ENCODE data around the gene PBX1.

Gene PBX1

DNA sequence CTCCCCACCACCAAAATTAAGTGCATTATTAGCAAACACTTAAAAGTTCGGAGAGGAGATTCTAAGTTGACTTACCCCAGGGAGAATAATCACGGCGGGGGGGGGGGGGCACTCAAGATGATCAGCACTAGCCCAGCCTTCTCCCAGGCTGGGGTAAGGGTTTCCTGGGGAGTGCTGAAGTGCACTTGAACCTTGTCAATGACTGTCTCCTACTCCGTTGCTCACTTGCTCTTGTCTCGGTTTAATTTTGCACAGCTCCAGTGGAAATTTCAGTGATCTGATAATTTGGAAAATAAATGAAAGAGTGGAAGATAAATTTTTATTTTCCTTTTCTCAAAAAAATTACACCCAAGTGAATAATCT lies 59.2 kb downstream of the PBX1 start:
- no peak for DNase-seq (ENCODE audit: low read depth)

DNA sequence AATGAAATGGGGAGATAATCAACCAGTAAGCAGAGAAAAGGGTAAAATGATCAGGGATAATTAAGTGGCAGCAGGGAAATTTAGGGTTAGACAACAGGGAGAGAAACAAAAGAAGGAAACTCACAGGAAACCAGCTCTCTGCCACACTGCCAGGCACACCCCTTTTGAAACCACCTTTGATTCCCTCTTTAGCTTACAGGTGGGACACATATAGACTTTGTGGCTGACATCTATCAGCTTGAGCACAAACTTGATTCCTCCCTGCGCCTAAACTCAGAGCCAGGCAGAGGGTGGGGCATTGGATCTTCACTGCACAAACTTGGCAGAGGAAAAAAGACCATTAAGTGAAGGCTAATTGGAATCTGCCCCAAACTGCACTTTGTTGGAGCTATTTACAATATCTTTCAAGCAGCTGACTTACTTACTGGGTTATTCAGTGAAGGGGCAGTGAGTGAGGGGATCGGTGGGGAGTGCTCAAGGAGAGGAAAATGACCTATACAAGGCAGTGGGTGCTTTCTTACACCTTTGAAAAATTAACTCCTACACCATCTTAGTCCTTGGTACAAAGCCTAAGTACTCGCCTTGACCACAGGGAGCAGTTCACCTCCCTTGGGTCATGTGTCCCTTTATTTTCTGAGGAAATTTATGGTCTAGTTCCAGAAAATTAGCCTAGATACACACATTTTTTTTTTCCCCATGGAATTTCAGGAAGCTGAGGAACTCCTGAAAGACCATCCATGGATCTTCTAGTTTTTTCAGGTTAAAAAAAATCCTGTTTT lies 60.2 kb downstream of the PBX1 start:
- no peak for DNase-seq (ENCODE audit: low read depth)

- DNase-seq (ENCODE audit: low read depth) = no peak
These were observed 63.3 kb downstream of the PBX1 start for GRCh38 chr1:164622068-164622845.

GRCh38 chr1:164623805-164624204 lies 64.8 kb downstream of the PBX1 start:
- no peak for DNase-seq (ENCODE audit: low read depth)

DNA sequence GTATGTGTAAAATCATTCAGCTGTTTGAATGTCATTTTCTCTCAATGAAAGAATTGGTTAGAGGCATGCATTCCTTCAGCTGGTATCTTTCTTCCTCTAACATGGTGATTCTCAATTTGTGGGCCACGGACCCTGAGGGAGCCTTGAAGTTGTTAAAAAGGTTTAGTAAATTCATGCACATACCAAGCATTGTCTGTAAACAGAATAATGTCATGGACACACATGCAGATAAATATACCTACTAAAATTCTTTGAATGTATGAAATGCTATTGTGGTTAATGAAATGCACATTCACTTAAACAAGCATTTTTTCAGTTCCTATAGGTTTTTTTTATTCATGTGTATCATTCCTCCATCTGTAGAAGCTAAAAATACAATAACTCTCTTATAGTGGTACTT lies 65.4 kb downstream of the PBX1 start:
- no peak for DNase-seq (ENCODE audit: low read depth)

GRCh38 chr1:164625004-164625617 lies 66.1 kb downstream of the PBX1 start:
- DNase-seq (ENCODE audit: low read depth) = no peak

DNA sequence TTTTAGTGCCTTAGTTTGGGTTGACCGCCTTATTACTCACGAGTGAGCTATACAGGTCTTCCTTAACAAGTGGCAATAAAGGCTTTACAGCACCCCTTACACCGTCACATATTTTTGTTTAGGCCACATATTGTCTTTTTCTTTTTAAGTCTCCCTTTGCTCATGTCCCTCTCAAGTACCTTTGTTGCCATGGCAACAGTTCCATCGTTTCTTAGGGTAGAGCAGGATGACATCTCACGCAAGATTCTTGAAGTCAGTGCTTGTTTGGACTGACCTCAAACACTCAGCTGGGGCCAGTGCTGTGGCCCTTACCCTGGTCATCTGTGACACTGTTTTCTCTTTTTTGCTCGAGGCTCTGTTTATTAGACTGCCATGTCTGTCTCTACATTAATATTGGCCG lies 69.8 kb downstream of the PBX1 start:
- DNase-seq (ENCODE audit: low read depth) = no peak

DNA sequence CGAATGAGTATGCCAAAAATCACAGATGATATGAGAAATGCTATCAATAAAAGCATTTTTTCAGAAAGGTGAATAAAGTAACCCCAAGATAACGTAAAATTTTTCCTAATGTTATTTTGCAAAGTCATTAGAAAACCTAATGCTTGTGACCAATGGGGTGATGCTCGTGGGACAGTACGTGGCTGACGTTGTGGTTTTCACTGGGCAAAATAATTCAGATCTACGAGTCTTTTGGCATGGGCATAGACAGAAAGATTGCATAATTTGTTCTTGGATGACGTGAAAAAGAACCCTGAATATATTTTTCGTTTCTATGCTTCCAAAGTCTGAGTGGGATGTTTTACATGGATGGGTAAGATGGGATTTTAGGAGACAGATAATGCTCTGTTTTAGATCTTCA lies 71.0 kb downstream of the PBX1 start:
- DNase-seq (ENCODE audit: low read depth) = no peak

DNA sequence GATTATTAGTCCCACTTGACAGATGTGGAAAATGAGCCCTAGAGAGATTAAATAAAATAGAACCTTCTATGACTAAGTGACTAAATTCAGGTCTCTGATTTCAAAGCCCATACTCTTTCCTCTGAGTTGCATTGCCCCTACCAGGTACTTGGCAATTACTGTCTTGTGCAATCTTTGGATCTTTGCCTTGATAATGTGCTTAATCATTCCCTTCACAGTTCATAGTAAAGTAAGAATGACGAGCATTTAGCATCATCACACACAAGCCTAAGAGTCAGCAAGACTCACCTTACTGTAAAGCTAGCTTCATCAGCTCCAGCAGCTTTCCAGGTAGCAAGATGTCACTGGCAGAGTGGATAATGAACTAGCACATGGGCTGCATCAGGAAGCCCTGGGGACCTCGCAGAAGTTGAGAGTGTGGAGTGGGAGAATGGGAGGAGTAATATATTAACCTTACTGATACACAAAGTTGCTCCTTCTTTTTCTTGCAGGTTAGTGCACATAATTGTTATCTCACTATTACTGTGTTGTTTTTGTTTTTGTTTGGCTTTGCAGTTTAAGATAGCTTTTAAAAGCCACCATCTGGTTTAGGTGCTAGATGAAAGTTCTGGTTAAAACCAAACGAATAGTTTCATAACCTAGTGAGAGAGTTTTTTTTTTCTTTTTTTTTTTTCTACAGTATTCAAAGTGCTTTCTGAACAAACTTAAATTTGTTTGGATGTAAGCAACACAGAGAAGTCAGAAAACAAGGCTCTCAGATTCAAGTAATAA lies 71.8 kb downstream of the PBX1 start:
- no peak for DNase-seq (ENCODE audit: low read depth)

DNA sequence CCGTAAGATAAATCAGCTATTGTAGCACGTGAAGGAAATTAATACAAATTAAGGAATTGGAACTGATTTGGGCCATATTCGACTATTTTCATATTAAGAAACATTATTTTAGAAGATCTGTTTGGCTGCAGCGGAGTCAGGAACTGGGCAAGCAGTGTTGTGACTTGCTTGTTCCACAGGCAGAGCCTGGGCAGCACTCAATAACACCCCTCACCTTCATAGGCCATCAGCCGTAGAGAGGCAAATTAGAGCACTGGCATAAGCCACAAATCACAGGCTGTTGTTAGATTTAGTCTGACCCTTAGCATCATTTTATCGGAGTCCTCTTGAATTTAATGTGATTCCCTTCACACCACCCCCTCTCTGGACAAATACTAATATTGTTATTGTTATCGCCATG lies 72.8 kb downstream of the PBX1 start:
- DNase-seq (ENCODE audit: low read depth) = no peak

DNA sequence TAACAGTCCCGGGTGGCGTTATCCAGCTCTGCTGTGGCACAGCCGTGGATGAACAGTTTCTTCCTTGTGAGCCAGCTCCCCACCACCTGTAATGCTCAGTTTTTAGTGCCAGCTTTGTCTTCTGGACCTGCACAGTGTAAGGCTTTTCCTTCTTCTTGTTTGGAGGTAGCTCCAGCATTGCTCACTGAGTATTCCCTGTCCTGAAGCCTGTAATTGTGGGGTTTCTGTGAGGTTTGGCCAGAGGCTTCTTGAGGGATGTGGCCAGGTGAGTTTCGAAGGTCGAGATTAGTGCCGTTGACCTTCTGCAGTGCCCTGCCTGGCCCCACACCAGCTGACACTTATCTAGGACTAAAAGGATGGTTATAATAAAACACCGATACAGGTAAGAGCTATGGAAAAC lies 75.0 kb downstream of the PBX1 start:
- no peak for DNase-seq (ENCODE audit: low read depth)

DNA sequence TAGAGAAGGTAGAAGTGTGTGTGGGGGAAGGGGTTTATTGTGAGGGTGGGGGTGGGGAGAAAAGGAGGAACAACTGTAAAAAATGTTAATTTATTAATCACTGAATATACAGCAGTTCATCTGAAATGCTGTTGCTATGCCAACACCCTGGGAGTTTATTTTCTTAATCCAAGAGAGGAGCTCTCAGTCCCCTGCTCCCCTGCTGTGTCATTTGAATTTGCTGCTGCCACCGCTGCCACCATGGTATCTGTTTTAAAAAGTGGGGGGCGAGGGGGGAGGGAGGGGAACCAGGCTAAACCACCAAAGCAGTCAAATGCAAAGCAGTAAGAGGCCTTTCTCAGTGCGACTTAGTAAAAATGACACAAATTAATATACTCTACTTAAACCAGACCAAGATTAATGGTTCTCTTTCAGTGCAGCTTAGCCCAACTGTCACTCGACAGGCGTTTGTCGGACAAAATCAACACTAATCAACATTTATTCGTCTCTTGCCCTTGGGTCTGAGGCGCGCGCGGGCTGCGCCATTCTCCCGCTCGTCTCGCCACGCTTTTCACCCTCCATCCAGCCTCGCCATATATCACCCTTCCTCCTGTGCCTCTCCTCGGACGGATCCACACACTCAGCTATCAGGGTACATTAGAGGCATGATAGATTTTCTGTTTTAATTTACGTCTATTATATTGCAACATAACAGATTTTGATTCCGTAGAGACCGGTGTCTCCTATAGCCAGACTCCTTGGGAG lies 76.2 kb downstream of the PBX1 start:
- DNase-seq (ENCODE audit: low read depth) = no peak

- DNase-seq (ENCODE audit: low read depth) = no peak
These were observed 77.1 kb downstream of the PBX1 start for GRCh38 chr1:164635803-164636731.

DNA sequence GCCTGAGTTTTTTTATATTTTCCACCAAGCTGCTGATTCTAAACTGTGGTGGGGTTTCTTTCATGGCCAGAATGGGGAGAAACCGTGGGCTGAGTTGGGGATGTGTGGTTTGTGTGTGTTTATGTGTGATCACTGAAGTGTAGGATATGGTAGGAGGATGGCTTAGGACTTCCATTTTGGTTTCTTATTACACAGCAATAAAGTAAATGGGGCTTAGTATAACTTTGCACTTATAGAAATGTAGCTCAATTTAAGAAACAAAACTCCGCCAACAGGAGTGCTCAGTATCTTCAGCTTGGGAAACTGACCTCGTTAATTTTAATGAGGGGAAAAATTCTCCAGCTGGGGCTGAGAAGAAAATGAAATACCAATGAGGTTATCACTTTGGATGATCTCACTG lies 77.8 kb downstream of the PBX1 start:
- no peak for DNase-seq (ENCODE audit: low read depth)

DNA sequence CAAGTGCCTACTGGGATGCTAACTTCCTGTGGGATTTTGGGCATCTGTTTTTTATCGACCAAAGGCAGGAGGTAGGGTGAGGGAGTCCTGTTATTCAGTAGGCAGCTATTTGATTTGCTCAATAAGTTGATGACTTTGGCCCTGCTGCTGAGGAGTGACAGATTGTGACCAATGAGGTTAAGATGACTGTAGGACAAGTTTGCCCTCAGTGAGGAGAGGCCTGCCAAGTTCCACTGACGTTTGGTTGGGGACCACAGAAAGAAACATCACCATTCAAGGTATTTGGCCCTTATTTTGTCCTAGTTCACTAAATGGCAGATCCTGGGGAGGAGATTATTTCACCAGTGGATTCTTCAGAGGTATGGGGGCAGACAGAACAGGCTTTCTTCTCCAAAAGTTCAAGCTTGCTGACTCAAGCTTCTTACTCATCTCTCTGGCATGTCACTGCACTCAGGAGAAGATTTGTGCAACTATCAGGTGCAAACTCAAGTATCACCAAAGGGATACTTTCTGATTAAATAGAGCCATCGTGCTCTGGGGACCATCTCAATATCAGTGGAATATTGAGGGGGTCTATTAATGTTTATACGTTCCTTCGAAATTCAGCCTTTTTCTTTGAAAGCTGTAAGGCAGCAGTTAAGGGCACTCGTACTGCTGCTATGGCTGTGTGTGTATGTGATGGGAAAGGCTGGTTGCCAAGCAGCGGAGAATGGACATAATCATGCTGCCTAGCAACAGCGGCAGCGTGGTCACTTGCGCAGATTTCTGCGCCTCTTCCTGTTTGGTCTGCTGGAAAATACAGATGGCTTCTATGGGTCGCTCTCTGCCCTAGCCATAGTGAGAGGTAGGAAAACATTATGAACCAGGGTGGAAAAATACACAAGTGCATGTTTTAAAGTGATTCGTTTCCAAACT lies 78.7 kb downstream of the PBX1 start:
- no peak for DNase-seq (ENCODE audit: low read depth)

DNA sequence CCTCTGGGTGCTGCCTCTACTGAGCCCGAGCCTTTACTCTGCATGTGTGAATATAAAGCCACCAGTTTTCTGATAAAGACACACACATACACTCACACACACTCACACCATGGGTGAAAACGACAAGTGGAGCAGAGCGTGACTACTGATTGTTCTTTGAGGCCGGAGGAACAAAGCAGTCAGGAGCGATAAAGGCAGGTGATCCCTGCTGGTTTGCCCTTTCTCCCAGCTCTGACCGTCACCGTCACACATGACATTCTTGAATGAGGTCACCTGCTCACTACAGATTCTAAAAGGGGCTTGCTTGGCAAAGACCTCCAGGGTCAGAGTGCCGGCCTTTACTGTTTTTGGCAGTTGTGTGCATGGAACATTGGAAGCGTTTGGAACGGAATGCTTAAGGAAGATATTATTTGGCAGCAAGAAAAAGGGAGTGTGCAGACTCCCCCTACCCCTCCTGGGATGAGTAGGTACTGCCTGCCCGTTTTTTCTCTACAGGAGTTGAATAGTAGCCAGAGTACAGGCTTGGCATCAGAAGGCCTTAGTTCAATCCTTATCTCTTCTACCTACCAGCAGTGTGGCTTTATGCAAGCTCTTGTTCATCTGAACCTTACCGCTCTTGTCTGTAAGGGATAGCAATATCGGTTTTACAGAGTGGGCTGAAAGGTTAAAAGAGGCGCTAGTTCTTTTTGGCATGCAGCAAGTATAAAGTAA lies 79.7 kb downstream of the PBX1 start:
- DNase-seq (ENCODE audit: low read depth) = no peak

GRCh38 chr1:164640686-164641352 lies 81.8 kb downstream of the PBX1 start:
- no peak for DNase-seq (ENCODE audit: low read depth)

DNA sequence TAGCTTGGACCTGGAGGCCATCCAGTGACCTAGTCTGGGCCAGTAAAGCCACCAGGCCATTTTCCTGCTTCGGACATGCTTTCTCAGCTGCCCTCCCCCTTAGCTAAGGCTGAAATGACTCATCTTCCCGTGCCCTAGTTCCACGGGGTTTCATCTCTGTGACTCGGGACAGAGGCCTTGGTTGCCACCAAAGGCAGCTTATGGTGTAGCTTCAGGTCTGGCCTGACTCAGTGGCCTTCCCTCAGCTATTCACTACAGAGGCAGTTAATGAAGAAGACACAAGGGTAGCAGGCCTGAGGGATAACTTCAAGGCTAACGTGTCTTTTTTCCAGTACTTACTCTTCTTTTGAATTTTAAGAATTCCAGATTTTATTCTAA lies 82.4 kb downstream of the PBX1 start:
- DNase-seq (ENCODE audit: low read depth) = no peak
